ENCODE measurements around the gene DCTN3. TPM values are rescaled to one million over a fixed set of nuclear protein-coding genes. Genes with fewer than 3 reads are reported as not detected.

The DCTN3 gene
- total RNA-seq (100 to 1,000 TPM in 1 of 2 donors, 10 to 100 TPM in 1; 90.9 to 119 TPM), polyA plus RNA-seq (ENCODE audit: insufficient read length in 2 of 2) (100 to 1,000 TPM; 179 to 190 TPM)
- long read RNA-seq, donor 1, transcript DCTN3-208 (3 exons, 688 nt): minor isoform, 12 of 198 reads
- long read RNA-seq, donor 1, transcript DCTN3-205 (6 exons, 773 nt): minor isoform, 18 of 198 reads
- long read RNA-seq, donor 1, transcript DCTN3-201 (7 exons, 808 nt): major isoform, 125 of 198 reads
- long read RNA-seq, donor 1, transcript DCTN3-204 (5 exons, 951 nt): minor isoform, 7 of 198 reads
- long read RNA-seq, donor 1, partial matches to known transcripts: 27 of 198 reads
- long read RNA-seq, donor 1, other reads (novel, unspliced or antisense): 0 of 198 reads
- long read RNA-seq, donor 2, transcript DCTN3-201 (7 exons, 808 nt): major isoform, 48 of 59 reads
- long read RNA-seq, donor 2, partial matches to known transcripts: 0 of 59 reads
- long read RNA-seq, donor 2, other reads (novel, unspliced or antisense): 0 of 59 reads
- long read RNA-seq, donor 3, transcript DCTN3-201 (7 exons, 808 nt): major isoform, 46 of 64 reads
- long read RNA-seq, donor 3, partial matches to known transcripts: 7 of 64 reads
- long read RNA-seq, donor 3, other reads (novel, unspliced or antisense): 0 of 64 reads
- long read RNA-seq, donor 4, transcript DCTN3-204 (5 exons, 951 nt): minor isoform, 5 of 118 reads
- long read RNA-seq, donor 4, transcript DCTN3-201 (7 exons, 808 nt): major isoform, 83 of 118 reads
- long read RNA-seq, donor 4, transcript DCTN3-208 (3 exons, 688 nt): minor isoform, 6 of 118 reads
- long read RNA-seq, donor 4, partial matches to known transcripts: 16 of 118 reads
- long read RNA-seq, donor 4, other reads (novel, unspliced or antisense): 0 of 118 reads

GRCh38 chr9:34620061-34620994 is at the start of gene DCTN3:
Gene DCTN3 (minus strand): TSS chr9:34620495. CDS start chr9:34620464, 31 bp downstream.
- DNase-seq (ENCODE audit: low read depth in 4 of 6, low spot score in 6 of 6): peak; percentile 88 to 99 (median 92)
- Histone ChIP-seq H3K27ac (ENCODE audit: low read depth, low read length) (peak within 1 kb of the TSS; percentile 35), H3K4me3 (ENCODE audit: low read depth, low read length) (peak within 1 kb of the TSS; percentile 90), H3K9me3 (ENCODE audit: control insufficient read depth, insufficient read depth, low read length) (no peaks in the 10 kb centered on the region), H3K27me3 (ENCODE audit: control insufficient read depth, insufficient read depth, low read length) (peaks cover 34% of the 10 kb centered on the region), H3K4me1 (ENCODE audit: control insufficient read depth, insufficient read depth, low read length) (peaks cover 18% of the 10 kb centered on the region), H3K36me3 (ENCODE audit: control insufficient read depth, insufficient read depth, low read length) (peaks cover 25% of the 10 kb centered on the region)
- WGBS (ENCODE audit: insufficient coverage): 2% methylated on average over 41 of the region's 43 CpGs

- peaks cover under 1% of the 10 kb centered on the region for H3K36me3 ChIP-seq (ENCODE audit: control insufficient read depth, insufficient read depth, low read length)
- H3K4me3 ChIP-seq (ENCODE audit: low read depth, low read length): peak overlapping the region; percentile 98
- no peaks in the 10 kb centered on the region for H3K27me3 ChIP-seq (ENCODE audit: control insufficient read depth, insufficient read depth, low read length)
- peaks cover 23% of the 10 kb centered on the region for H3K4me1 ChIP-seq (ENCODE audit: control insufficient read depth, insufficient read depth, low read length)
- under 1% methylated on average over 37 of the region's 55 CpGs for WGBS (ENCODE audit: insufficient coverage)
- H3K27ac ChIP-seq (ENCODE audit: low read depth, low read length): peak overlapping the region; percentile 98
- peak; percentile 86 to 99 (median 94) for DNase-seq (ENCODE audit: low read depth in 4 of 6, low spot score in 6 of 6)
- no peaks in the 10 kb centered on the region for H3K9me3 ChIP-seq (ENCODE audit: control insufficient read depth, insufficient read depth, low read length)
These were observed 45.3 kb upstream of the DCTN3 start for GRCh38 chr9:34665381-34666250.

DNA sequence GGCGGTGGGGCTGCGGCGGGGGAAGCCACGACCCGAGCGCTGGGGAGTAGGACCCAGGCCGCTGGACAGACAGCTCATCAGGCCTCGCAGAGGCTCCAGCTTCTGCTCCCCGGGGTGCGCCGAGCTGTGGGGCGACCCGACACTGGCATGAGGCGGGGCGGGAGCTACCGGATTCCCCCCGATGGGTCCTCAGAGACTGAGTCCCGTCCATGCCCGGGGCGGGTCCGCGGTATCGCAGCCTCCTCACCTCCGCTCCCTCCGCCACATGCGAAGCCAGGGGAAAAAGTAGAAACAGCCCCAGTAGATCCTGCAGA is 44.7 kb upstream of the DCTN3 start:
- Histone ChIP-seq H3K27ac (ENCODE audit: low read depth, low read length) (peak overlapping the region; percentile 91), H3K9me3 (ENCODE audit: control insufficient read depth, insufficient read depth, low read length) (no peaks in the 10 kb centered on the region), H3K4me3 (ENCODE audit: low read depth, low read length) (peak overlapping the region; percentile 98), H3K27me3 (ENCODE audit: control insufficient read depth, insufficient read depth, low read length) (no peaks in the 10 kb centered on the region), H3K36me3 (ENCODE audit: control insufficient read depth, insufficient read depth, low read length) (peaks cover 6% of the 10 kb centered on the region), H3K4me1 (ENCODE audit: control insufficient read depth, insufficient read depth, low read length) (peaks cover 23% of the 10 kb centered on the region)
- under 1% methylated on average over 26 of the region's 26 CpGs for WGBS (ENCODE audit: insufficient coverage)
- DNase-seq (ENCODE audit: low read depth in 4 of 6, low spot score in 6 of 6): no peak

- peak overlapping the region; percentile 91 for H3K27ac ChIP-seq (ENCODE audit: low read depth, low read length)
- peak overlapping the region; percentile 98 for H3K4me3 ChIP-seq (ENCODE audit: low read depth, low read length)
- WGBS (ENCODE audit: insufficient coverage): 3% methylated on average over 14 of the region's 18 CpGs
- no peaks in the 10 kb centered on the region for H3K9me3 ChIP-seq (ENCODE audit: control insufficient read depth, insufficient read depth, low read length)
- H3K4me1 ChIP-seq (ENCODE audit: control insufficient read depth, insufficient read depth, low read length): peaks cover 23% of the 10 kb centered on the region
- H3K36me3 ChIP-seq (ENCODE audit: control insufficient read depth, insufficient read depth, low read length): peaks cover 12% of the 10 kb centered on the region
- DNase-seq (ENCODE audit: low read depth in 4 of 6, low spot score in 6 of 6): peak in 3 of 6 donors; percentile 42 to 84 (median 73)
- H3K27me3 ChIP-seq (ENCODE audit: control insufficient read depth, insufficient read depth, low read length): no peaks in the 10 kb centered on the region
These were observed 44.2 kb upstream of the DCTN3 start for GRCh38 chr9:34664281-34665066.

- Histone ChIP-seq H3K36me3 (ENCODE audit: control insufficient read depth, insufficient read depth, low read length) (peaks cover 15% of the 10 kb centered on the region), H3K4me3 (ENCODE audit: low read depth, low read length) (no peak overlapping the region), H3K9me3 (ENCODE audit: control insufficient read depth, insufficient read depth, low read length) (no peaks in the 10 kb centered on the region), H3K27ac (ENCODE audit: low read depth, low read length) (no peak overlapping the region), H3K4me1 (ENCODE audit: control insufficient read depth, insufficient read depth, low read length) (peaks cover 23% of the 10 kb centered on the region), H3K27me3 (ENCODE audit: control insufficient read depth, insufficient read depth, low read length) (no peaks in the 10 kb centered on the region)
- DNase-seq (ENCODE audit: low read depth in 4 of 6, low spot score in 6 of 6): no peak
These were observed 43.0 kb upstream of the DCTN3 start for GRCh38 chr9:34663303-34663605.

GRCh38 chr9:34662526-34663302 is 42.4 kb upstream of the DCTN3 start, which contains the start of gene CCL27:
Gene CCL27 (minus strand): TSS chr9:34662657. CDS start chr9:34662633, 24 bp downstream.
- no peak within 1 kb of the TSS for H3K27ac ChIP-seq (ENCODE audit: low read depth, low read length)
- H3K4me3 ChIP-seq (ENCODE audit: low read depth, low read length): no peak within 1 kb of the TSS
- H3K36me3 ChIP-seq (ENCODE audit: control insufficient read depth, insufficient read depth, low read length): peaks cover 15% of the 10 kb centered on the region
- no peak for DNase-seq (ENCODE audit: low read depth in 4 of 6, low spot score in 6 of 6)
- peaks cover 23% of the 10 kb centered on the region for H3K4me1 ChIP-seq (ENCODE audit: control insufficient read depth, insufficient read depth, low read length)
- H3K9me3 ChIP-seq (ENCODE audit: control insufficient read depth, insufficient read depth, low read length): no peaks in the 10 kb centered on the region
- WGBS (ENCODE audit: insufficient coverage): no CpG with 5 or more reads among the region's 4 CpGs
- H3K27me3 ChIP-seq (ENCODE audit: control insufficient read depth, insufficient read depth, low read length): no peaks in the 10 kb centered on the region

GRCh38 chr9:34659592-34660253 is 39.4 kb upstream of the DCTN3 start:
- H3K9me3 ChIP-seq (ENCODE audit: control insufficient read depth, insufficient read depth, low read length): no peaks in the 10 kb centered on the region
- H3K27me3 ChIP-seq (ENCODE audit: control insufficient read depth, insufficient read depth, low read length): no peaks in the 10 kb centered on the region
- peaks cover 15% of the 10 kb centered on the region for H3K36me3 ChIP-seq (ENCODE audit: control insufficient read depth, insufficient read depth, low read length)
- peaks cover 18% of the 10 kb centered on the region for H3K4me1 ChIP-seq (ENCODE audit: control insufficient read depth, insufficient read depth, low read length)
- H3K4me3 ChIP-seq (ENCODE audit: low read depth, low read length): no peak overlapping the region
- no peak overlapping the region for H3K27ac ChIP-seq (ENCODE audit: low read depth, low read length)
- no peak for DNase-seq (ENCODE audit: low read depth in 4 of 6, low spot score in 6 of 6)
- 91% methylated on average over 8 of the region's 8 CpGs for WGBS (ENCODE audit: insufficient coverage)
